ENCODE data around the gene EZH1.
A peak's percentile ranks its signal among the peaks of the same experiment; 100 is the strongest.

EZH1 gene

GRCh38 chr17:42680331-42680808 lies 64.5 kb downstream of the EZH1 start:
- DNase-seq: no peak

GRCh38 chr17:42679492-42680330 lies 65.1 kb downstream of the EZH1 start:
- peak; percentile 40 to 74 (median 62) for DNase-seq

GRCh38 chr17:42678951-42679491 lies 65.8 kb downstream of the EZH1 start:
- DNase-seq: peak in 5 of 6 experiments; percentile 35 to 66 (median 45)

GRCh38 chr17:42677921-42678781 lies 66.7 kb downstream of the EZH1 start:
- DNase-seq: peak; percentile 25 to 66 (median 56)

- peak; percentile 89 to 97 (median 94) for DNase-seq
Observed at GRCh38 chr17:42677012-42677857, 67.6 kb downstream of the EZH1 start.

- peak in 3 of 6 experiments; percentile 16 to 44 (median 32) for DNase-seq
Observed at GRCh38 chr17:42676424-42677011, 68.3 kb downstream of the EZH1 start, which contains the start of gene PLEKHH3. TSS of gene PLEKHH3 (minus strand) at chr17:42676994. CDS start at chr17:42676563, 431 bp downstream.

- DNase-seq: peak in 1 of 6 experiments; percentile 43
Observed at GRCh38 chr17:42675965-42676423, 68.8 kb downstream of the EZH1 start.

GRCh38 chr17:42675348-42675964 lies 69.4 kb downstream of the EZH1 start:
- peak in 1 of 6 experiments; percentile 21 for DNase-seq

GRCh38 chr17:42674755-42675347 lies 70.0 kb downstream of the EZH1 start:
- no peak for DNase-seq

- DNase-seq: peak in 3 of 6 experiments; percentile 12 to 15 (median 14)
Observed at GRCh38 chr17:42673885-42674754, 70.7 kb downstream of the EZH1 start.

- no peak for DNase-seq
Observed at GRCh38 chr17:42673266-42673884, 71.5 kb downstream of the EZH1 start.

GRCh38 chr17:42672038-42672437 lies 72.8 kb downstream of the EZH1 start:
- no peak for DNase-seq

GRCh38 chr17:42670789-42671657 lies 73.8 kb downstream of the EZH1 start:
- peak in 1 of 6 experiments; percentile 10 for DNase-seq

- DNase-seq: peak in 5 of 6 experiments; percentile 21 to 48 (median 41)
Observed at GRCh38 chr17:42669977-42670788, 74.7 kb downstream of the EZH1 start.

- DNase-seq: no peak
Observed at GRCh38 chr17:42669705-42669976, 75.2 kb downstream of the EZH1 start.

- no peak for DNase-seq
Observed at GRCh38 chr17:42667088-42667951, 77.5 kb downstream of the EZH1 start.
